ENCODE results near the gene NR3C2.

The NR3C2 gene

DNA sequence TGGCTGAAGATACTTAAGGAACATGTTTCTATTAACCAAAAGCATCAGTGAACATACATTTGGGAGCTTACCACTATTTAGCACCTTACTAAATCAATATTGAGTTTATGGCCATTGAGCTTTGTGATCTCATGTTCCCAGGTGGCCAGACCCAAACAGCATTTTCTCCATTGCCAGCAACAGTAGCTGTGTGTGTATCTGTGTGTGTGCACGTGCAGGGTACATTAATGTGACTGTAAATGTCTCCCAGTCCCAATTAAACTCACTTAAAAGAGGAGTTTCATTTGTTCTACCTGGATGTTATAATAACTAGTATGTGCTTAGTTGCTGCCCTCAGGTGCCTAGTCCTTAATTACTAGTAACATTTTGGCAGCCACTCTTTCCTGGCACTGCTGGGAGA, 282.4 kb downstream of the NR3C2 start:
- Histone ChIP-seq H3K4me1 (ENCODE audit: control extremely low read depth in 1 of 4, control insufficient read depth in 4 of 4, insufficient read depth in 4 of 4, low read length in 3 of 4) (no peaks in the 10 kb centered on the region), H3K36me3 (ENCODE audit: control insufficient read depth in 4 of 4, insufficient read depth in 4 of 4, low read length in 3 of 4) (no peaks in the 10 kb centered on the region), H3K9me3 (ENCODE audit: control extremely low read depth in 1 of 5, control insufficient read depth in 4 of 5, insufficient read depth in 2 of 5, low read depth in 1 of 5, low read length in 4 of 5) (no peaks in the 10 kb centered on the region), H3K27ac (ENCODE audit: insufficient read depth in 1 of 2, low read depth in 1 of 2, low read length in 2 of 2, poor library complexity in 1 of 2, severe bottlenecking in 2 of 2) (no peak overlapping the region), H3K27me3 (replicated peaks in 2 of 5; ENCODE audit: control insufficient read depth in 4 of 5, insufficient read depth in 5 of 5, low read length in 4 of 5) (no peaks in the 10 kb centered on the region), H3K4me3 (ENCODE audit: control insufficient read depth in 1 of 7, extremely low read depth in 1 of 7, insufficient read depth in 4 of 7, low read depth in 2 of 7, low read length in 6 of 7) (no peak overlapping the region)
- no CpG with 5 or more reads among the region's 1 CpG for WGBS (ENCODE audit: insufficient coverage)
- ChIA-PET CTCF (no interaction called here), POLR2A (interaction anchor here (0.6 kb wide), 1 partner anchor 1614 kb away, joined by 4 read pairs; no protein-coding TSS in a partner anchor)
- no peak for DNase-seq

DNA sequence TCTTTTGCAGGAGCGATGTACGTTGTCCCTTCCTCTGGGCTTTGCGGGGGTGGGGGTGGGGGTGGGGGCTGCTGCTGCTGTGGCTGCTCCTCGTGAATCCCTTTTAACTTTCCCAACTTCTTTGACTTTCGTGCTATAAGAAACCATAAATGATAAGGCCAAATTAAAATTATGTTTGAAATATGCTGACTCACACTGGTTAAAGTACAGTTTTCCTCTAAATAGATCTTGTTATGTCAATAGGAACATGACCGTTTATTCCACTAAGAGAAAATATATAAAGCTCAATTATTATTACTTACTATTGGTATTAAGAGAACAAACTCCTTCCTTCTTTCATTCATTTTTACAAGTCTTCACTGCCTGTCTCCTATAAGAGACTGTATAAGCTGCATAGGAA, 287.4 kb downstream of the NR3C2 start:
- peak in 2 of 3 donors; percentile 4 to 15 for DNase-seq
- Histone ChIP-seq H3K27ac (ENCODE audit: insufficient read depth in 1 of 2, low read depth in 1 of 2, low read length in 2 of 2, poor library complexity in 1 of 2, severe bottlenecking in 2 of 2) (no peak overlapping the region), H3K27me3 (replicated peaks in 2 of 5; ENCODE audit: control insufficient read depth in 4 of 5, insufficient read depth in 5 of 5, low read length in 4 of 5) (no peaks in the 10 kb centered on the region), H3K36me3 (ENCODE audit: control insufficient read depth in 4 of 4, insufficient read depth in 4 of 4, low read length in 3 of 4) (no peaks in the 10 kb centered on the region), H3K4me1 (ENCODE audit: control extremely low read depth in 1 of 4, control insufficient read depth in 4 of 4, insufficient read depth in 4 of 4, low read length in 3 of 4) (no peaks in the 10 kb centered on the region), H3K4me3 (ENCODE audit: control insufficient read depth in 1 of 7, extremely low read depth in 1 of 7, insufficient read depth in 4 of 7, low read depth in 2 of 7, low read length in 6 of 7) (no peak overlapping the region), H3K9me3 (ENCODE audit: control extremely low read depth in 1 of 5, control insufficient read depth in 4 of 5, insufficient read depth in 2 of 5, low read depth in 1 of 5, low read length in 4 of 5) (no peaks in the 10 kb centered on the region)
- WGBS (ENCODE audit: insufficient coverage): no CpG with 5 or more reads among the region's 6 CpGs
- ChIA-PET CTCF (no interaction called here), POLR2A (no interaction called here)

DNA sequence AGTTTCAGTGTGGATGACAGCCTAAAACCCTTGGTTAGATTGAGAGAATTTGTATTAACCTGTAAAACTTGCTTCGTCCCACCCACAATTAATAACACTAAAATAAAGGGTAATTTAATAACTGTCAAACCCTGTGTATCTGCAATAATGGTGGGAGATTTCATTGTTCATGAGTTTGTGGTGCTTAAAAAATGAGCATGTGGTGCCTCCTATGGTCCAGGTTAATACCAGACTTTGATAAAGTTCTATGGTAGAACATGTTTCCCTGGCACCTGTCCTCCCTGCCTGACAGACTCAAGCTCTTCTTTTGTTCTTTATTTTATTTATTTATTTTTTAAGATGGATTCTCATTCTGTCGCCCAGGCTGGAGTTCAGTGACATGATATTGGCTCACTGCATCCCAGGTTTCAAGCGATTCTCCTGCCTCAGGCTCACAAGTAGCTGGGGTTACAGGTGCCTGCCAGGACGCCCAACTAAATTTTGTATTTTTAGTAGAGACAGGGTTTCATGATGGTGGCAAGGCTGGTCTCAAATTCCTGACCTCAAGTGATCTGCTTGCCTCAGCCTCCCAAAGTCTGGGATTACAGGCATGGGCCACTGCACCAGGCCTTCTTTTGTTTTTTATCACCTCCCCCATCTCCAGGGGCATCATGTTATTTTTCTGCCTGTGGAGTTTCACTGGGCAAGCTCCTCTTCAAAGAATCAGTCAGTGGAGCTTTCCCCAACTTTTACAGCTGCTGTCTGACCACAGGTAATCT, 289.2 kb downstream of the NR3C2 start:
- Histone ChIP-seq H3K9me3 (ENCODE audit: control extremely low read depth in 1 of 5, control insufficient read depth in 4 of 5, insufficient read depth in 2 of 5, low read depth in 1 of 5, low read length in 4 of 5) (no peaks in the 10 kb centered on the region), H3K36me3 (ENCODE audit: control insufficient read depth in 4 of 4, insufficient read depth in 4 of 4, low read length in 3 of 4) (no peaks in the 10 kb centered on the region), H3K4me1 (ENCODE audit: control extremely low read depth in 1 of 4, control insufficient read depth in 4 of 4, insufficient read depth in 4 of 4, low read length in 3 of 4) (no peaks in the 10 kb centered on the region), H3K27me3 (replicated peaks in 2 of 5; ENCODE audit: control insufficient read depth in 4 of 5, insufficient read depth in 5 of 5, low read length in 4 of 5) (peaks cover 0 to 3% (median 0%) of the 10 kb centered on the region in 5 experiments), H3K4me3 (ENCODE audit: control insufficient read depth in 1 of 7, extremely low read depth in 1 of 7, insufficient read depth in 4 of 7, low read depth in 2 of 7, low read length in 6 of 7) (no peak overlapping the region), H3K27ac (ENCODE audit: insufficient read depth in 1 of 2, low read depth in 1 of 2, low read length in 2 of 2, poor library complexity in 1 of 2, severe bottlenecking in 2 of 2) (no peak overlapping the region)
- CTCF ChIA-PET: interaction anchor here (1.5 kb wide), 1 partner anchor 12 kb away, joined by 3 read pairs; no protein-coding TSS in a partner anchor
- peak in 1 of 3 donors; percentile 4 for DNase-seq
- 95% methylated on average over 3 of the region's 4 CpGs for WGBS (ENCODE audit: insufficient coverage)
- POLR2A ChIA-PET: no interaction called here

GRCh38 chr4:148151806-148152205, 290.4 kb downstream of the NR3C2 start:
- ChIA-PET POLR2A (no interaction called here), CTCF (interaction anchor here (1.5 kb wide), 1 partner anchor 14 kb away, joined by 3 read pairs; no protein-coding TSS in a partner anchor)
- 100% methylated on average over 1 of the region's 4 CpGs for WGBS (ENCODE audit: insufficient coverage)
- H3K27me3 ChIP-seq (replicated peaks in 2 of 5; ENCODE audit: control insufficient read depth in 4 of 5, insufficient read depth in 5 of 5, low read length in 4 of 5): peaks cover 0 to 5% (median 0%) of the 10 kb centered on the region in 5 experiments
- no peaks in the 10 kb centered on the region for H3K4me1 ChIP-seq (ENCODE audit: control extremely low read depth in 1 of 4, control insufficient read depth in 4 of 4, insufficient read depth in 4 of 4, low read length in 3 of 4)
- no peak for DNase-seq
- no peaks in the 10 kb centered on the region for H3K36me3 ChIP-seq (ENCODE audit: control insufficient read depth in 4 of 4, insufficient read depth in 4 of 4, low read length in 3 of 4)
- no peaks in the 10 kb centered on the region for H3K9me3 ChIP-seq (ENCODE audit: control extremely low read depth in 1 of 5, control insufficient read depth in 4 of 5, insufficient read depth in 2 of 5, low read depth in 1 of 5, low read length in 4 of 5)
- no peak overlapping the region for H3K27ac ChIP-seq (ENCODE audit: insufficient read depth in 1 of 2, low read depth in 1 of 2, low read length in 2 of 2, poor library complexity in 1 of 2, severe bottlenecking in 2 of 2)
- H3K4me3 ChIP-seq (ENCODE audit: control insufficient read depth in 1 of 7, extremely low read depth in 1 of 7, insufficient read depth in 4 of 7, low read depth in 2 of 7, low read length in 6 of 7): no peak overlapping the region

DNA sequence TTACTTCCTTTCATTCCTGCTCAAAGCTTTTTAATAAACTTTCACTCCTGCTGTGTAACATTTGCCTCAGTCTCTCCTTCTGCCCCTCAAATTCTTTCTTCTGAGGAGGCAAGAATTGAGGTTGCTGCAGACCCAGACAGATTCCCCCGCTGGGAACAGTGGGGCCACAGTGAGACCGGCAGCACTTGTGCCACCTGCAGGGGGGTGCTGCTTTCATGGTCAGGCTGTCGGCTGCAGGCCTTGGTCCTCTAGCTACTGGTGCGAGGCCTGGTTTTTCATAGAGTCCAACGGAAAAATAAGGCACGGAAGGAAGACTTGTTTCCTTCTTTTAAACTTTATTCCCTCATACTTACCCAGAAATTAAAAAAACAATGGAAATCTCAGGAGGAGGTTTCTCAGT, 296.7 kb downstream of the NR3C2 start:
- WGBS (ENCODE audit: insufficient coverage): 100% methylated on average over 4 of the region's 6 CpGs
- DNase-seq: no peak
- Histone ChIP-seq H3K4me3 (ENCODE audit: control insufficient read depth in 1 of 7, extremely low read depth in 1 of 7, insufficient read depth in 4 of 7, low read depth in 2 of 7, low read length in 6 of 7) (no peak overlapping the region), H3K9me3 (ENCODE audit: control extremely low read depth in 1 of 5, control insufficient read depth in 4 of 5, insufficient read depth in 2 of 5, low read depth in 1 of 5, low read length in 4 of 5) (no peaks in the 10 kb centered on the region), H3K4me1 (ENCODE audit: control extremely low read depth in 1 of 4, control insufficient read depth in 4 of 4, insufficient read depth in 4 of 4, low read length in 3 of 4) (no peaks in the 10 kb centered on the region), H3K36me3 (ENCODE audit: control insufficient read depth in 4 of 4, insufficient read depth in 4 of 4, low read length in 3 of 4) (no peaks in the 10 kb centered on the region), H3K27me3 (replicated peaks in 2 of 5; ENCODE audit: control insufficient read depth in 4 of 5, insufficient read depth in 5 of 5, low read length in 4 of 5) (peaks cover 0 to 5% (median 0%) of the 10 kb centered on the region in 5 experiments), H3K27ac (ENCODE audit: insufficient read depth in 1 of 2, low read depth in 1 of 2, low read length in 2 of 2, poor library complexity in 1 of 2, severe bottlenecking in 2 of 2) (no peak overlapping the region)
- POLR2A ChIA-PET: no interaction called here
- CTCF ChIA-PET: no interaction called here

GRCh38 chr4:148143174-148143573, 299.0 kb downstream of the NR3C2 start:
- Histone ChIP-seq H3K27me3 (replicated peaks in 2 of 5; ENCODE audit: control insufficient read depth in 4 of 5, insufficient read depth in 5 of 5, low read length in 4 of 5) (peaks cover 0 to 4% (median 0%) of the 10 kb centered on the region in 5 experiments), H3K36me3 (ENCODE audit: control insufficient read depth in 4 of 4, insufficient read depth in 4 of 4, low read length in 3 of 4) (no peaks in the 10 kb centered on the region), H3K4me1 (ENCODE audit: control extremely low read depth in 1 of 4, control insufficient read depth in 4 of 4, insufficient read depth in 4 of 4, low read length in 3 of 4) (no peaks in the 10 kb centered on the region), H3K27ac (ENCODE audit: insufficient read depth in 1 of 2, low read depth in 1 of 2, low read length in 2 of 2, poor library complexity in 1 of 2, severe bottlenecking in 2 of 2) (no peak overlapping the region), H3K4me3 (ENCODE audit: control insufficient read depth in 1 of 7, extremely low read depth in 1 of 7, insufficient read depth in 4 of 7, low read depth in 2 of 7, low read length in 6 of 7) (no peak overlapping the region), H3K9me3 (ENCODE audit: control extremely low read depth in 1 of 5, control insufficient read depth in 4 of 5, insufficient read depth in 2 of 5, low read depth in 1 of 5, low read length in 4 of 5) (no peaks in the 10 kb centered on the region)
- CTCF ChIA-PET: no interaction called here
- POLR2A ChIA-PET: no interaction called here
- DNase-seq: no peak
- WGBS (ENCODE audit: insufficient coverage): 100% methylated on average over 3 of the region's 4 CpGs

GRCh38 chr4:148141501-148141900, 300.7 kb downstream of the NR3C2 start:
- Histone ChIP-seq H3K9me3 (ENCODE audit: control extremely low read depth in 1 of 5, control insufficient read depth in 4 of 5, insufficient read depth in 2 of 5, low read depth in 1 of 5, low read length in 4 of 5) (no peaks in the 10 kb centered on the region), H3K27ac (ENCODE audit: insufficient read depth in 1 of 2, low read depth in 1 of 2, low read length in 2 of 2, poor library complexity in 1 of 2, severe bottlenecking in 2 of 2) (no peak overlapping the region), H3K4me3 (ENCODE audit: control insufficient read depth in 1 of 7, extremely low read depth in 1 of 7, insufficient read depth in 4 of 7, low read depth in 2 of 7, low read length in 6 of 7) (no peak overlapping the region), H3K36me3 (ENCODE audit: control insufficient read depth in 4 of 4, insufficient read depth in 4 of 4, low read length in 3 of 4) (no peaks in the 10 kb centered on the region), H3K4me1 (ENCODE audit: control extremely low read depth in 1 of 4, control insufficient read depth in 4 of 4, insufficient read depth in 4 of 4, low read length in 3 of 4) (no peaks in the 10 kb centered on the region), H3K27me3 (replicated peaks in 2 of 5; ENCODE audit: control insufficient read depth in 4 of 5, insufficient read depth in 5 of 5, low read length in 4 of 5) (no peaks in the 10 kb centered on the region)
- ChIA-PET POLR2A (no interaction called here), CTCF (no interaction called here)
- DNase-seq: no peak
- whole genome bisulfite sequencing (ENCODE audit: insufficient coverage): 87% methylated on average over 3 of the region's 3 CpGs

Data from common myeloid progenitor, CD34-positive (primary cell).